Adrenal gland (tissue), 12 donors: ENCODE results near the gene SKOR2. TPM values are rescaled to one million over a fixed set of nuclear protein-coding genes. Genes with fewer than 3 reads are reported as not detected.

ENCODE experiments used
- DNase-seq, 7 donors: peaks; one replicate each; pipeline ENCODE4 v3.0.0-alpha.2; 2019 to 2020
- H3K27ac ChIP-seq, 5 donors: fragments of 200-600 bp; sonication (generic) in 4 of 5; 1 replicate in 3 of 5; 2 replicates in 2 of 5; pipeline versions ENCODE4 v1.5.1 to v1.8.0; 2016 to 2020; ENCODE audit warnings: mild to moderate bottlenecking in 1 of 5
- H3K27me3 ChIP-seq: fragments of 200-600 bp; 2 replicates; pipeline ENCODE4 v1.8.0; 2021
- H3K36me3 ChIP-seq, 2 donors: fragments of 200-600 bp; replicated peaks in 1 of 2; 1 replicate in 1 of 2; 2 replicates in 1 of 2; pipeline versions ENCODE4 v1.5.1 to v1.8.0; 2018 to 2022
- H3K4me1 ChIP-seq, 2 donors: fragments of 200-600 bp; replicated peaks in 1 of 2; 1 replicate in 1 of 2; 2 replicates in 1 of 2; pipeline versions ENCODE4 v1.5.1 to v1.8.0; 2018 to 2021
- H3K4me3 ChIP-seq, 4 donors: fragments of 200-600 bp; sonication (generic) in 3 of 4; one replicate each; pipeline ENCODE4 v1.5.1; 2016 to 2018
- H3K9me3 ChIP-seq, 3 donors: fragments of 200-600 bp; sonication (generic) in 1 of 3; replicated peaks in 1 of 3; 1 replicate in 2 of 3; 2 replicates in 1 of 3; pipeline versions ENCODE4 v1.5.1 to v1.8.0; 2016 to 2021
- POLR2A ChIP-seq, 2 donors: fragments of 450-650 bp; IDR thresholded peaks; one replicate each; pipeline ENCODE4 v1.6.1; 2017; ENCODE audit warnings: antibody characterized with exemption in 2 of 2, mild to moderate bottlenecking in 2 of 2, moderate library complexity in 1 of 2
- WGBS, 4 donors: extraction: QIAGEN DNeasy Blood & Tissue Kit in 2 of 4; methylation state at CpG; one replicate each; pipeline versions ENCODE4 v1.1.5 to v1.1.7; 2013 to 2017; 5-methylcytosine and 5-hydroxymethylcytosine counted together
- intact Hi-C, 2 donors: fragments of 100-400 bp; cut with DNase I; formaldehyde crosslinking; loops; one replicate each; pipeline versions ENCODE4 v1.14.1 to v1.15.0; 2022 to 2023
- polyA plus RNA-seq, 3 donors: library from polyadenylated mRNA; stranded (reverse); fragments of 200-250 nt in 2 of 3; fragments of 350-450 nt in 1 of 3; fragmentation: Illumina TruSeq in 1 of 3; extraction: RNeasy Lipid Tissue Mini Kit (QIAGEN cat#74804) in 1 of 3; gene quantifications; one replicate each; pipeline ENCODE4 v1.2.3, GENCODE V29; 2013 to 2014
- total RNA-seq, 9 donors: library from RNA; depleted of rRNA in 4 of 9; stranded (reverse); fragments of >200 nt in 4 of 9; fragments of 120-200 nt in 1 of 9; fragmentation: NEBNext Ultra II Directional in 1 of 9; extraction: Animal tissue kit (Norgen Biotek cat#: 25700) in 1 of 9; gene quantifications; one replicate each; pipeline versions ENCODE4 v1.1.0 to v1.2.4, GENCODE V29; 2013 to 2023
- TF ChIP-seq, protein P1 (sequence below), 6 experiments: fragments of 450-650 bp in 4 of 6; fragments of 200-600 bp in 2 of 6; sonication (generic) in 1 of 6; IDR thresholded peaks; 1 replicate in 5 of 6; 2 replicates in 1 of 6; pipeline versions ENCODE4 v1.5.1 to v1.8.0; 2016 to 2021; ENCODE audit warnings: antibody characterized with exemption in 6 of 6, mild to moderate bottlenecking in 2 of 6, moderate library complexity in 1 of 6
- donor health status: healthy with polysubstance abuse.
- donor health status: Bipolar disorder and iron deficiency.
- donor health status: DM: yes; HTN: yes; CAD: no.
- donor health status: DM: no; HTN: no; CAD: no.
- donor health status: DM: no; HTN: no; CAD: no.
- donor health status: DM: yes; HTN: yes; CAD: no.

The SKOR2 gene
- total and polyA plus RNA-seq, 12 donors, result not detected

DNA sequence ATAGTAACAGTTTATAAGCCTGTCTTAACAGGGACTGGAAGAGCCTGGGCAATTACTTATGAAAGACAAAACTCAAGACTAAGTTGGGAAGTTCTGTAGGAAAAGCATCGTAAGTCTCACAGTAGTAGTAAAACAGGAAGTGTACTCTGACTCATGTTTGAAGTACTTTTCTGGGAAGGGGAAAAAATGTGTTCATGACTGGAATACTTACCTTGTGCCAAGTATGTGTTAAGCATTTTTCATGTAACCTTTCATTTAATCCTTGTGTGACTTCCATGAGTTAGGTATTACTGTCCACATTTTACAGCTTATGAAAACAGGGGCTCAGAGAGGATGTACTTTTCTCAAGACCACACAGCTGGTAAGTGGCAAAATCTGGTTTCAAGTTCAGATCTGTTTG lies 13.7 kb upstream of the SKOR2 start:
- H3K27me3 ChIP-seq, result peaks cover 45% of the 10 kb centered on the region

DNA sequence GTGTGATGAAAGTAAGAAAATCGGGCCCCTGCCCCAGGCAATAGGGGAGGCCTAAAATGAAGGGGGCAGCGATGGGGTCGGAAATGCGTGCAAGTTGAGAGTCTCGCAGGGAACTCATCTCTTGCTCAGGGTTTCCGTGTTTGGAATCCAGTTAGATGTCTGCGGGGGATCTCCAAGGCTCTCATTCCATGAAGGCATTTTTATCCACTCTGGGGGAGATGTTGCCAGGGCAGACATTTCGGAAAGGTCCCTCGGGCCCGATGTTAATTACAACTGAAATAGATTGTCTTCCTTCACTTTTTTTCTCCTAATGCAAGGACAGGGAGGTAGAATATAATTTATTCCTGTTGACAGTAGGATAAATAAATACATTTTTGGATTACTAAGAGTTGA lies 12.8 kb upstream of the SKOR2 start:
- TF ChIP-seq, protein P1, sequence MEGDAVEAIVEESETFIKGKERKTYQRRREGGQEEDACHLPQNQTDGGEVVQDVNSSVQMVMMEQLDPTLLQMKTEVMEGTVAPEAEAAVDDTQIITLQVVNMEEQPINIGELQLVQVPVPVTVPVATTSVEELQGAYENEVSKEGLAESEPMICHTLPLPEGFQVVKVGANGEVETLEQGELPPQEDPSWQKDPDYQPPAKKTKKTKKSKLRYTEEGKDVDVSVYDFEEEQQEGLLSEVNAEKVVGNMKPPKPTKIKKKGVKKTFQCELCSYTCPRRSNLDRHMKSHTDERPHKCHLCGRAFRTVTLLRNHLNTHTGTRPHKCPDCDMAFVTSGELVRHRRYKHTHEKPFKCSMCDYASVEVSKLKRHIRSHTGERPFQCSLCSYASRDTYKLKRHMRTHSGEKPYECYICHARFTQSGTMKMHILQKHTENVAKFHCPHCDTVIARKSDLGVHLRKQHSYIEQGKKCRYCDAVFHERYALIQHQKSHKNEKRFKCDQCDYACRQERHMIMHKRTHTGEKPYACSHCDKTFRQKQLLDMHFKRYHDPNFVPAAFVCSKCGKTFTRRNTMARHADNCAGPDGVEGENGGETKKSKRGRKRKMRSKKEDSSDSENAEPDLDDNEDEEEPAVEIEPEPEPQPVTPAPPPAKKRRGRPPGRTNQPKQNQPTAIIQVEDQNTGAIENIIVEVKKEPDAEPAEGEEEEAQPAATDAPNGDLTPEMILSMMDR (IDR thresholded peaks at IDR 0.05), result no peak
- TF ChIP-seq POLR2A (IDR thresholded peaks at IDR 0.05), result no peak
- DNase-seq, result no peak
- Histone ChIP-seq H3K9me3 (no peaks in the 10 kb centered on the region), H3K27me3 (peaks cover 53% of the 10 kb centered on the region), H3K4me1 (peaks cover 0 to 7% of the 10 kb centered on the region in 2 donors), H3K4me3 (no peak overlapping the region), H3K36me3 (no peaks in the 10 kb centered on the region), H3K27ac (no peak overlapping the region)
- intact Hi-C loops, result no loop called here
- WGBS, 4 donors, result 6 to 8% (median 6%) methylated on average over 9 to 10 of the region's 10 CpGs

More for the DNA sequence above, 13.7 kb upstream of the SKOR2 start:
- TF ChIP-seq, protein P1 (IDR thresholded peaks at IDR 0.05), result no peak
- TF ChIP-seq POLR2A (IDR thresholded peaks at IDR 0.05), result no peak
- no peak for DNase-seq
- intact Hi-C loops, result no loop called here
- H3K9me3 ChIP-seq, result no peaks in the 10 kb centered on the region
- no peak overlapping the region for H3K4me3 ChIP-seq
- no peaks in the 10 kb centered on the region for H3K36me3 ChIP-seq
- peaks cover 0 to 7% of the 10 kb centered on the region in 2 donors for H3K4me1 ChIP-seq
- WGBS, 4 donors, result 44 to 55% (median 52%) methylated on average over 1 of the region's 1 CpG
- H3K27ac ChIP-seq, result no peak overlapping the region

DNA sequence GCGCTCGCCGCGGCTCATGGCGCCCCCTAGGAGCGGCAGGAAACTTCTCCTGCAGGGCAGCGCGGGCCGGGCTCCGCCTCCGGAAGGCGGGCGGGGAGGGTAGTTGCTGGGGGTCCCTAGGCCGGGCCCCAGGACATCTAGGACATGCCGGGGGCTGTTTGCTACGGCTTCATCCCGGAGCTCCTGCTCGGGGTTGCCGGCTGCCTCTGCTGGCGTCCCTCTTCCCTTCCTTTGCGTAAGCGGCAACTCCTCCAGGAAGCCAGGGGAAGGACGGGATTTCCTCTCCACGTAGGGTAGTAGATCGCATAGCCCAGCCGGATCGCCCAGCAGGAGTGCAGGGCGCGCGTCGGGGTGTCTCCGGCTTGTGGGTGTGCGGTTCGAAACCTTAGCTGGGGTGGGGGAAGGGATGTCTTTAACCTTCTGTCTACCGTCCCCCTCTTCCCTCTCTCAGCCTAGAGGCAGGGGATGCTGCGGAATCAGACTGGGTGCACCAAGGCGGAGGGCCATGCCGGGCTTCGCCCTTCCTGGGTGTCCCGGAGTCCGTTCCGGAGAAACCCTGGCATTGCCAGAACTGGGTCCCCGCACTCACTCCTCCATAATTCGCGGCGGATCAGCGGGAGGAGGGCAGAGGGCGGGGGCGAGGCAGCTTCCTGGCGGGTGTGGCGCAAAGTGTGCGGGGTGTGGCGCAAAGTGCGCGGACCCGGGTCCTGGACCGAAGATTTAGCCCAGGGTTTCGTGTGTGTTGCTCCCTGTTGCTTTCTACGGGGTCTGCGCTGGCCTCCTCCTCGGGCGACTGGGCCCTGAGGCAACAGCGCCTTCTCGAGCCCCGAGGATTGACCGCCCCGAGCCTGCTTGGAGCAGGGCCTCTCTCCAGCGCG lies 12.2 kb upstream of the SKOR2 start:
- intact Hi-C loops, result no loop called here
- H3K4me1 ChIP-seq, result peaks cover 0 to 7% of the 10 kb centered on the region in 2 donors
- 2 to 8% (median 2%) methylated on average over 11 to 69 of the region's 69 CpGs for WGBS, 4 donors
- H3K27me3 ChIP-seq, result peaks cover 59% of the 10 kb centered on the region
- no peaks in the 10 kb centered on the region for H3K36me3 ChIP-seq
- no peak overlapping the region for H3K27ac ChIP-seq
- no peak for TF ChIP-seq POLR2A (IDR thresholded peaks at IDR 0.05)
- TF ChIP-seq, protein P1 (IDR thresholded peaks at IDR 0.05), result no peak
- DNase-seq, result no peak
- H3K9me3 ChIP-seq, result no peaks in the 10 kb centered on the region
- H3K4me3 ChIP-seq, result no peak overlapping the region

DNA sequence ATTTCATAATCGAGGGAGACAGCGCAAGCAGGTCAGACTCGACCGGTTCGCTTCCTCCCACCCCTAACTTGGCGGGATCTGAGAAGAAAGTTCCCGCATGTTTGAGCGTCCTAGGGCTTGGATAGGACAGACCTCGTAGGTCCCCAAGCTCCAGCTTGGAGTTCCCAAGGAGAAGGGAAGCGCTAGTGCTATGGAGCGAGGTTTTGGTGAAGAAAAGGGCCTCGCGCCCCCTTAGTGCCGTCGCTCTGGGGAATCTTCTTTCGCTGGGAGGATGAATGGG lies 11.6 kb upstream of the SKOR2 start:
- Histone ChIP-seq H3K36me3 (no peaks in the 10 kb centered on the region), H3K4me1 (peaks cover 0 to 7% of the 10 kb centered on the region in 2 donors), H3K4me3 (no peak overlapping the region), H3K27ac (no peak overlapping the region), H3K9me3 (no peaks in the 10 kb centered on the region), H3K27me3 (peaks cover 65% of the 10 kb centered on the region)
- WGBS, 4 donors, result 2 to 6% (median 4%) methylated on average over 16 of the region's 16 CpGs
- TF ChIP-seq, protein P1 (IDR thresholded peaks at IDR 0.05), result no peak
- TF ChIP-seq POLR2A (IDR thresholded peaks at IDR 0.05), result no peak
- intact Hi-C loops, result no loop called here
- DNase-seq, result no peak
